GM21825 (cell line): ENCODE measurements around the gene RPGRIP1L.
"Not testable (repeated sequence)": the region's sequence is repeated elsewhere in the genome, so short reads cannot be mapped to it uniquely, and the experiment has no call there.

Source experiments
- ATAC-seq: cut with Tn5 transposase; IDR thresholded peaks from one replicate; pipeline ENCODE4 v1.9.1; 2021; ENCODE audit warnings: mild to moderate bottlenecking, moderate library complexity; ENCODE audit not compliant: unreplicated experiment

Gene RPGRIP1L

DNA sequence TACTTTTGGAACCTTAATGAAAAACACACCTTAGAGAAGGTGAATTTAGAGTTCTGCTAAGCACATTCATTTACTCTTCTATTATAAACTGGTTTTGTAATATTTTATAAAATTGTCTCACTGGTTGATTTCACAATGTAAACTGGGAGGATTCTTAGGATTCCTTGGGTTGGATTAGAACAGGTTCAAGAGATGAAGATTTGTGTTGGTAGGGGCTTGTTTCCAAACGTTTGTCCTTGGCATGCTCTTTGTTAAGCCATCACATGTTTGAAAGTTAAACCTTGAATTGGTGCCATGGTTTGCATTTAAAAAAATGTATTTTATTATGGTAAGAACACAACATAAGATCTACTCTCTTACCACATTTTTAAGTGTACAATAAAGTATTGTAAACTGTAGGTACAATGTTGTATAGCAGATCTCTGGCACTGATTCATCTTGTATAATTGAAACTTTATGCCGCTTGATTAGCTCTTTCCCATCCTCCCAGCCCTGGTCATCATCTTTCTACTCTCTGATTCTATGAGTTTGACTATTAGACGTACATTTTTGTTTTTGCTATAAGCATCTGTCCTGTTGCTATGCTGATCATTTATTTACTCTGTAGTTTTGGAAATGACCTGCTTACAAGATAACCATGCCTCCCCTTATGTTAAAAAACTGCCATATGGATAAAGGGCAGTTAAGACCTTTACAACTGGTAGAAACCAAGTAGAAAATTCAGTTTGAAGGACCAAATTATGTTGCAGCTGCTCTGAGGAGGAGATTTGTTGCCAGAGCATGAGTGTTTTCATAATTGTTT, 9.9 kb upstream of the RPGRIP1L start:
- no peak for ATAC-seq

DNA sequence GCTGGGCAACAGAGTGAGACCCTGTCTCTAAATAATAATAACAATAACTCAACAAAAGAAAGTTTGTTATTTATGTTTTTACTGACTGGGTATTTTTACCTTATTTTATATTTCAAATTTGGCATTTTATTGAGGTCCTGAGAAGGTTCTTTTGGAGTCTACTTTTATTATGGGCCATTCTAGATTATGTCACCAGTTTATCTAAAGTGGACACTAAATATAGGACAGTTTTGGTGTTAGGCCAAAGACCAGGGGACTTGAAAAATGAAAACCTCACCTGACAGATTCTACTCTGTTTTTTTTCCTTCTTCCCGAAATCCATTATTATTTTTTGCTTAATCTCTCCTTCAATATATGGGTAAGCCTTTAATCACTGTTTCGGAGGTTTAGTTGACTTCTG, 8.4 kb upstream of the RPGRIP1L start:
- no peak for ATAC-seq

- no peak for ATAC-seq
These were observed 7.7 kb upstream of the RPGRIP1L start for GRCh38 chr16:53711390-53711789.

DNA sequence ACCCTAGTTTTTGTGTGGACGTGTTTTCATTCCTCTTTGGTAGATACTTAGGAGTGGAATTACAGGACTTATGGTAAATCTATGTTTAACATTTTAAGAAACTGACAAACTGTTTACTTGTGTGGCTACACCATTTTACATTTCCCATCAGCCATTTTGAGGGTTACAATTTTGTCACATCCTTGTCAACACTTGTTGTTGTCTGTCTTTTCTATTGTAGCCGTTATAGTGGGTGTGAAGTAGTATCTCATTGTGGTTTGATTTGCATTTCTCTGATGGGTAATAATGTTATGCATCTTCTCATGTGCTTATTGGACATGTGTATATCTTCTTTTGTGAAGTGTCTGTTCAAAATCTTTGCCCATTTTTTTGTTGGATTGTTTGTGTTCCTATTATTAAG, 4.8 kb upstream of the RPGRIP1L start:
- no peak for ATAC-seq

GRCh38 chr16:53707671-53708070, 4.0 kb upstream of the RPGRIP1L start:
- no peak for ATAC-seq

- no peak for ATAC-seq
These were observed 770 bp upstream of the RPGRIP1L start for GRCh38 chr16:53704445-53704813.

DNA sequence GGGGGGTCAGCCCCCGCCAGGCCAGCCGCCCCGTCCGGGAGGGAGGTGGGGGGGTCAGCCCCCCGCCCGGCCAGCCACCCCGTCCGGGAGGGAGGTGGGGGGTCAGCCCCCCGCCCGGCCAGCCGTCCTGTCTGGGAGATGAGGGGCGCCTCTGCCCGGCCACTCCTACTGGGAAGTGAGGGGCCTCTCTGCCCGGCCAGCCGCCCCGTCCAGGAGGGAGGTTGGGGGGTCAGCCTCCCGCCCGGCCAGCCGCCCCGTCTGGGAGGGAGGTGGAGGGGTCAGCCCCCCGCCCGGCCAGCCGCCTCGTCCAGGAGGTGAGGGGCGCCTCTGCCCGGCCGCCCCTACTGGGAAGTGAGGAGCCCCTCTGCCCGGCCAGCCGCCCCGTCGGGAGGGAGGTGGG, 5.4 kb downstream of the RPGRIP1L start:
- not testable (repeated sequence) for ATAC-seq

DNA sequence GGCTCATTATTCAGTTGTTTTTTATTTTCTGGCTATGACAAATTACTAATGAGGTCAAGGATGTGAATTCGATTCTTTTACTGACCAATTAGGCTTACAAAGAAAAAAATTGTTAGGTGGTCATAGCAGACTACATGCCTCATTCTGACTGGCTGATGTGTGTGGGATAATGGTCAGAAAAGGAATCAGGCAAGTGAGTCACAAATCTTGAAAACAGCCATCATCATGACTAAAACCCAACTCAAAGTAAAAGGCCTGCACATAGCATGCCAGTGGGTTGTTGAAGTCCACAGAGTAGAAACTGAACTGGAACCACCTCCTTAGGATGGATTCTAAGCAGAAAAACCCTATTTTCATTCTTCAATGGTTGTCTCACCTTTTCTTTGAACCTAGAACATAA, 8.6 kb downstream of the RPGRIP1L start:
- ATAC-seq: no peak

DNA sequence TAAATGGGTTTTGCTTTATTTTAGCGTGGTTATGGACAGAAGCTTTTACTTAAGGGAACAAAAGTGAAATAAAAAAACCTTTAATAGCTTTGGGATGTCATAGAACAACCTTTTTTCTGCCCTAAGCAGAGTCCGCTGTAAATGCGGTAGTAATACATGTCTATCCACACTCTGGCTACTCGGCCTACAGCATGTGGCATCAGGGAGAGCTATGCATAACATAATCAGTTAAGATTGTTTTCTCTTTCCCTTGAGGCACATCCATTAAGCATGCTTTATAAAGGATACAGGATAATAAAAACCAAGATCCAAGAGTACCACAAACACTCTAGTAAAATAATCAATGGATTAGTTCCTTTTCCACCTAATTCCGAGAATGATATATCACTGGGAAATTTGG, 10.3 kb downstream of the RPGRIP1L start:
- ATAC-seq: no peak

DNA sequence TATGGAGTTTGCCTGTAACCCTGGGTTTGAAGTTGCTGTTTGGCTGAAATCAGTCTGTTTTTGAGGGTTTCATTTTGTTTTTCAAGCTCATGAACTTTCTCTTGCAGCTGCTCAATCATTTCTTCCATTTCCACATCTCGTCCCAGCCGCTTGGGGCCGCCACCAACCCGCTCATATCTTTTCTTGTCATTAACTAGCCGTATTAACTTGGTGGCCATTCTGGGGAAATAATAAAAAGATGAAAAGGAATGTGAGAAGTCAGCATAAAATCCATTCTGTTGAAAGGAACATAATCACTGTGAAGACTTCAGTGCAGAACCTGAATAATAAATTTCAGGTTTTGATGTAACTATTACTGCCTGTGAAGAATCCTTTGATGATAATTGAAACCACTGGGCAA, 11.5 kb downstream of the RPGRIP1L start:
- no peak for ATAC-seq

DNA sequence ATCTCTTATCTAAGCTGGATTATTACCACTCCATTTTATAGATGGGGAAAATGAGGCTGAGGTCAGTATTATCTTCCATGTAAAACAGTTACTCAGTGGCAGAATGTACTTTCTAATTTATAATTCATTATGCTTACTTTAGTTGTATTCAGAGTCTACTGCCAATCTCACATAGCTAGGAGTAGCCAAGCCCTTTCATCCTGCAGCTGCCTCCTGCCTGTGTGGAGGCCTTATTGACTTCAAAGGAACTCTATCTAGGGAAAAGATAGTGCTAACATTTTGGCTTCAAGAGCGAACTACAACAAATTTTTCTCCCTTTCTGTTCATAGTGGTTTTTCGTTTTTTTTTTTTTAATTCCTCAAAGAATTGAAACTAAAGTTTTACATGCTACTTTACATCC, 12.9 kb downstream of the RPGRIP1L start:
- no peak for ATAC-seq

DNA sequence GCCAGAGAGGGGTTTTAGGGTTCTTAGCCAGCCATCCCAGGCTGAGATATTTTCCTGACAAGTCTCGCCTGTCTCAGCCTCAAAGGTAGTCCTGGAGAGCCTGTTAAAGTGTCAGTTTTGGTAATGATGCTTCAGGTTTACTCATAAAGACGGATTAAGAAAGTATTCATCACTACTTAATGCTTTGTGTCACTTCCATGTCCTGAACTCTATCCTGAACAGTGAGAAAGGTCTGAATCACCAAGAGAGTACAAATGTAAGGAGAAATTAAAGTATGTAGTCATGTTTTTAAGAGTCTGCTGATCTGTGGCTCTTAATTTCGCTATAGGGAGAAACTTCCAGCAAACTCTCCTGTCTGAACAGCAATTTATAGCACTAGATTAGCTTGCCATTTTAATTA, 14.0 kb downstream of the RPGRIP1L start:
- ATAC-seq: no peak

- ATAC-seq: no peak
These were observed 16.9 kb downstream of the RPGRIP1L start for GRCh38 chr16:53686710-53687109.

DNA sequence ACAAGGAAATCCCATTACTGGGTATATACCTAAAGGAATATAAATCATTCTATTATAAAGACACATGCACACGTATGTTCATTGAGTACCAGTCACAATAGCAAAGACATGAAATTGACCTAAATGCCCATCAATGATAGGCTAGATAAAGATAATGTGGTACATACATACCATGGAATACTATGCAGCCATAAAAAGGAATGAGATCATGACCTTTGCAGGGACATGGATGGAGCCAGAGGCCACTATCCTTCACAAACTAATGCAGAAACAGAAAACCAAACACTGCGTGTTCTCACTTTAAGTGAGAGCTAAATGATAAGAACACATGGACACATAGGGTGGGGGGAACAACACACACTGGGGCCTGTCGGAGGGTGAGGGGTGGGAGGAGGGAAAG, 18.3 kb downstream of the RPGRIP1L start:
- ATAC-seq: not testable (repeated sequence)

DNA sequence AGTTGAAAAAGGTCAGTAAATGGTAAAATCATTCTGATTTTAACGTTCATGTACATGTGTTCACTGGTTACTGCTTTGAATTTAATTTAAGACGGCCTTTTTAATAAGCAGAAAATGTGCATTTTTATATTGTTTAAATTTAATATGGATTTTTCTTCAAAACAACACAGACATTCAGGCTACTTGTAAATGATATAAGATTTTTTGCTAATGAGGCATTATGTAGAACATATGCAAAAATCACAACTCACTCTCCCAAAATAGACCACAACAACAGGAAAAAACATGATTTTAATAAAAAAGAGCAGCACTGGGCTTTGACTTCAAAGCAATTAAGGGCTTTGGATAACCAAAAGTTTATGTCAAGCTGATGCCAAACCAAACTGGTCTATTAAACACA, 22.3 kb downstream of the RPGRIP1L start:
- no peak for ATAC-seq

GRCh38 chr16:53680756-53681155, 22.9 kb downstream of the RPGRIP1L start:
- ATAC-seq: no peak

- no peak for ATAC-seq
These were observed 24.8 kb downstream of the RPGRIP1L start for GRCh38 chr16:53678756-53679343.

- no peak for ATAC-seq
These were observed 25.5 kb downstream of the RPGRIP1L start for GRCh38 chr16:53678155-53678554.

GRCh38 chr16:53673189-53673588, 30.5 kb downstream of the RPGRIP1L start:
- ATAC-seq: no peak

DNA sequence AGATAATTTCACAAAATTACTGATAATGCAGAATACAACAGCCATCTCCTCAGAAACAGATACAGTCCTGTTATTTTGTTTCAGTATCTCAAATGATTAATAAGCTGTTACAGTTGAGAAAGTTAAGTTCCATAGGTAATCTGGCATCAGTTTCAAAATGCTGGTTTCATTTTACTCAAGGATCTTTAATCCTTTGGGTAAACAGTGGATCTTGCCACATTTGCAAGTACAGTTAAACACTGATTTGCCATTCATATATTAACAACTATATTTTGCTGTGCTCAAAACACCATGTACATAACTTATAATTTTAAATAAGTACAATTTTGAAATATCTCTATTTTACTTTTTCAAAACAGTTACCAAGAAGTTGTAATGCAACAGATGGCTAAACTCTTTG, 31.2 kb downstream of the RPGRIP1L start:
- ATAC-seq: no peak

DNA sequence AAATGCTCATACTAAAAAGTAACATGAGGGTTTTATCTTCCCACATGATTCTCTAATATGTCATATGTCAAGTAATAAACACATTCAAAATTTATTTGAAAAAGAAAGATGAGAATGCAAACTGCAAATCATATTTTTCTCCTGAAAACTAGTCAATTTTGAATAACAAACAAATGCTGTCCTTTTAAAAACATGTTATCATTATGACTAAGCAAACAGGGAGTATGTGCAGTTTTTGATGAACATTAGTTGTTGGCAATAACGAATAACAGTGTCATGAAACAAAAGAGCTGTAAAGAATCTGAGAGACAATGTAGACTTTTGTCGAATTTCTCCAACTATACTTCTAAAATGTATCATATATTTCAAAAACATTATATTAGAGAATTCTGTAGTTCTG, 34.8 kb downstream of the RPGRIP1L start:
- no peak for ATAC-seq

- no peak for ATAC-seq
These were observed 36.8 kb downstream of the RPGRIP1L start for GRCh38 chr16:53666786-53667415.
